T-helper 2 cell treated with Interferon-gamma antibody and Interleukin-4, amounts not matched to agents 100 ng/mL and 5 ng/mL, for 36 hours (primary cell): ENCODE results near the gene CHSY3. TPM values are rescaled to one million over a fixed set of nuclear protein-coding genes. Genes with fewer than 3 reads are reported as not detected.

Experiments
- intact Hi-C: fragments of 100-400 bp; cut with micrococcal nuclease; formaldehyde crosslinking; loops from one replicate; pipeline ENCODE4 v1.15.1; 2023
- total RNA-seq: library from RNA; stranded (reverse); gene quantifications from 2 replicates; pipeline ENCODE4 v1.2.3, GENCODE V29; 2022

The CHSY3 gene
- total RNA-seq, 1 donor from 2014 or later, result not detected

DNA sequence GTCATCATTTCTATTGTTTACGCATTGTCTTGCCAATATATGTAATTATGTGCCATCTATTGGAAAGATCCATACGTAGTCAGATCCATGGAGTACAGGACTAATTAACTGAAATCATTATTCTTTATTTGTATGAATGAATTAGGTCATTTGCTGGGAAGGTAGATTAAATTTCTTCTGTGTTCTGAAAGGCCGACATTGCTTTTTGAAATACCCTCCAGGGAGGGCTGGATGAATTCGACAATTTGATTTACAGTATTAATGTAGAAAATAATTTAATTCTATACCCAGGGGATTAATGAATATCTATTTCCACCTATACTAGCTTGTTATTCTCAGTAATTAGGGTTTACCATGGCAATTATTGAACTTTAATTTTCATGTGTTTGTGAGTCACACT is 117.6 kb downstream of the CHSY3 start:
- intact Hi-C loops, result no loop called here

DNA sequence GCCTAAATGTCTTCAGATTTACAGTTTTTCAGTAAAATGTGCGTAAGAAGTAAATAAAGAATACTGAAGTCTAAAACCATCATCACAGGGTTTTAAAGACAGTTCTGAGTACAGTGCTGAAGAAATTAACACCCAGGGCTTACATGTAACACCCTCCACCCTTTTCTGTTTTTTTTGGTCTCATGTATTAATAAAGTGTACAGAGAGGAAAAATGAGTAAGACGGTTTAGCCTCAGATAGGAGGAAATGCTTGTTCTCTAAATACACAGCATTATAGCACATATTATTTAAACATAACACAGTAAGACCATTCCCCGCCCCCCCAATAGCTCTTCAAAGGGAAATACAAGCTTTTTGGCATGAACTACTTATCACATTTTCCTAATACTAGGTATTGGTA is 119.3 kb downstream of the CHSY3 start:
- intact Hi-C loops, result no loop called here

DNA sequence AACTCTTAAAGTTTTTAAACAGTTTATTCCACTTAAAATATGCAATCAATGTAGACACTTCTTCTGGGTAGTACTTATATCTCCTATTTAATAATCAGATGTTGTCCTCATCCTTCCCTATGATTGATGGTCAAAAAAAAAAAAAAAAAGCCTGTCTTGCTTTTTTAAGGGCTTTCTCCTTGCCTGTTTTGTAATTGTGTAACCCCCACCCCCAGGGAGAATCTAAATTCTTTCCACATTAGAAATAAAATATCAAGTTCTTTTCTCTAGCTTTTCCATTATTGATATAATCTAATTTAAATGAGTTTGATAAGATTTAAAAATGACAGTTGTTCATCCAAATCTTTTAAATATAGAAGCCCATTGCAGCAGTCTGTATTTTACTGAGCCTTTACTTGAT is 119.7 kb downstream of the CHSY3 start:
- intact Hi-C loops, result no loop called here

DNA sequence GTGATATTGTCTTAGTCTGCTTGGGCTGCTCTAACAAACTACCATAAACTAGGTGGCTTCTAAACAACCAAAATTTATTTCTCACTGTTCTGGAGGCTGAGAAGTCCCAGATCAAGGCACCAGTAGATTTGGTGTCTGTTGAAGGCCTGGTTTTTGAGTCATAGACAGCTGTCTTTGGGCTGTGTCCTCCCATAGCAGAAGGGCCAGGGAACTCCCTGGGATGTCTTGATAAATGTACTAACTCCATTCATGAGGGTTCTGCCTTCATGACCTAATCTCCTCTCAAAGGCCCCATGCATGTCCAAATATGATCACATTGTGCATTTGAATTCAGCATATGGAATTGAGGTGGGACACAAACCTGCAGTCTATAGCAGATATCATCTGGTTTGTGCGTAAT is 121.2 kb downstream of the CHSY3 start:
- intact Hi-C loops, result no loop called here

DNA sequence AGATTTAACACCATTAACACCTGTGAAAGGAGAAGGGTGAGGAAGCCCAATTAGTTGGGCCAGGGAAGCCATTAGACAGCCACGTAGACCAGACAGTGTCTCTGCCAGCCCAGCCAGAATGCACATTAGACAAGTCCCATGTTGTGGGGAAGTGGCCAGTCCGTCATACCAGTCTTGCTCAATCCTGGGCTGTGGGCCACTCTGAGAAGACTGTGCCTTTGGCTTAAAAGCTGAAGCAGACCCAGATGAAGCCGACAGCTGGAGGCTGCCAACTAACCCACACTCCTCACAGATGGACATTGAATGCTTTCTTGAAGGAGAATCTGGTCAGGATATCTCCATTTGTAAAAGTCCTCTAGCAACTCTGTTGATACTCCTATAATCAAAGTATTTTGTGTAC is 128.5 kb downstream of the CHSY3 start:
- intact Hi-C loops, result no loop called here

DNA sequence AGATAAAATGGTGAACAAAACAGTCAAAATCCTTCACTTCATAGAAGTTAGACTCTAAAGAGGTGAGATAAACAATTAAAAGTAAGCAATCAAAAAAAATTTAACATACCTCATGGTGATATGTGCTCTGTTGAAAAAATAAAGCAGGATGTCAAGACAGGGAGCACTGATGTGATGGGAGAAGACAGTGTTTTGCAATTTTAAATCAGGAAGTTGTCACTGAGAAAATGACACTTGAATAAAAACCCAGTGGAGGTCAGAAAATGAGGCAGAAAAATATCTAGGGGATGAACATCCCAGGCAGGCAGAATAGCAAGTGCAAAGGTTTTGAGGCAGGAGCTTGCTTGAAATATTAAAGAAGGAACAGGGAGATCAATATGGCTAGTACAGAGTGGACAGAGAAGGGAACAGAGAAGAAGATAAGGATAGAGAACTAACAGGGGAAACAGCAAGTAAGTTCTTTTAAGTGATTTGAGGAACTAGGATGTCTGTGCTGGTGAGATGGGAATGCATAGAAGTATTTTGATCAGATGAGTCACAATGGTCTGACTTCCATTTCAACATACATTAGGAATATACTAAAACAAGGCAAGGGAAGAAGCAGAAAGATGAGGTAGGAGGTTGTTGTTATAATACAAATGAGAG is 130.4 kb downstream of the CHSY3 start:
- intact Hi-C loops, result no loop called here

DNA sequence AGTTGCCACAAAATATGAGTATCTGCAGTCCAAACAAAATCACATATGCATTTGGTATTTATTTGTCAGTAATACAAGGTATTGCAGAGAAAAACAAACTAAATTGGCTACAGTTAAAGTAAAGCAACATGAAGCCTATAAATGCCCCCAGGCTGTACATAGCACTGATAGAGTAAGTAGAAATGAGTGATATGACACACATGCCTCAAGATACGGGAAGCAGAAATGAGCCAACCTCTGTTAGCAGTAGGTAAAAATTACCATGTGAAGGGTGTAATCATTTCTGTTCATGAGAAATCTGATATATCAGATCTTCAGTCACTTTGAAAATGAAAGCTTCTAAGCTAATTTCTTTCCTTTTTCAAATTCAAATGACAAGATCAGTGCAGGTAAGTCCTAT is 131.1 kb downstream of the CHSY3 start:
- intact Hi-C loops, result no loop called here

DNA sequence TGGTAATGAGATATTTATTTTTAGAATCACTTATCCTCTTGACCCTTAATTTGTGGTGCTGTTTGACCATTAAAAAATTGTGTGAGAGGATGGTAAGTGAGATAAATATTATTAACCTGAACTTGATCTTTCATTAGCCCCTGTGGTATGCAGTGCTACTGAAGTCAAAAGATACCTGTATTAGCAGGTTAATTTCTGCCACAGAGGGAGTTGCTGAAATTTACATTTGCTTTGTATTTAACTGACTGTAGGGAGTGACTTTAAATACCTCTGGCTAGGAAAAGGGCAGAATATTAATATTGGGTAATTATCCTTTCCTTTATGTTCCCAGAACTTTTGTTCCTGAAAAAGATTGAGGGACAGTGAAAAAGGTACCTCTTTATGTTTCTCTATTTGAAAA is 133.6 kb downstream of the CHSY3 start:
- intact Hi-C loops, result no loop called here

DNA sequence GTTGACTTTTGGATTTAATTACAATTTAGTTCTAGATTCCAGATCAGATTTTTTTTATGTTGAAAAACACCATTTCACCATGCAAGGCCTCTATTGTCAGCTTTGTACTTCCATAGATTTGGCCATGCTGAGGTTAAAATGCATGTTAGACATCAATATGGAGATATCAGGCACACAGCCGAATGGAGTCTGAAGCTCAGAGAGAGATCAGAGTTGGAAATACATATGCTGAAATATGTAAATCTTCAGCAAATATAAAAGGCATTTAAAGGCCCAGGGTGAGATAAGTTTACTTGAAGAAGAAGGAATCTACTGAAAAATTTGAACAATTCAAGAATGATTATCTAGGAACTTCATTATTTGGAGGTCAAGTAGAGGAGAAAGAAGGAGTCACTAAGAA is 139.6 kb downstream of the CHSY3 start:
- intact Hi-C loops, result no loop called here

DNA sequence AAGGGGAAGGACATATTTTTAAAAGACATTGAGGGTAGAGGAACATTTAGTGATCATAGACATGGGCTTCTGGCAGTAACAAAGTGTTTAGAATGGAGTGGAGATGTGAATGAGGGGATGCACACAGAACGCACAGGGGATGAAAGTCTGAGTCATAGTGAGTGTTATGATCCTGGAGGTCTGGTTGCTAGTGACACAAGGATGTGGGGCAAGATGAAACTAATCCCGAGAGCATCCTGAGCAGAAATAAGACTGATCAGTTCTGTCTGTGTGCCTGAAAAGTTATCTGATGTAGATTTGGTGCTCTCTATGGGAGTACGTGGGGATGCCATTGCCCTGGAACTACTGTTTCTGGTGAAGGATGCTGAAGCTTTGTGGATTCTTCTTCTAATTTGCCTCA is 141.1 kb downstream of the CHSY3 start:
- intact Hi-C loops, result no loop called here

DNA sequence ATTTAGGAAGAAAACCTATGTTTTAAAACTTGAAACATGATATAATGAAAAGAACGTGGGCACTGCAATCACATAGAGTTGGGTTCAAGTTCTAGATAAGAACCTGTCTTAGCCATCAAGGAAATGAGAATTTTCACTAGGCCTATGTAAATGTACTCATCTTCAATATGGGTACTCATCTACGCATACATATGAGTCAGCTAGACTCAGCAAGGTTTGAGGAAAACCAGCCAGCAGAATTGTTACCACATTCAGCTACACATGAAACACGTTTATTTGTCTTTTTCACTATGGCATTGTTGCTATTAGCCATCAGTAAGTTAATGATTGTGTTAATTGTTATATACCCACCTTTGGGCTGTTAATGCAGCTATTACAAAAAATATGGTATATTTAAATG is 146.3 kb downstream of the CHSY3 start:
- intact Hi-C loops, result no loop called here

DNA sequence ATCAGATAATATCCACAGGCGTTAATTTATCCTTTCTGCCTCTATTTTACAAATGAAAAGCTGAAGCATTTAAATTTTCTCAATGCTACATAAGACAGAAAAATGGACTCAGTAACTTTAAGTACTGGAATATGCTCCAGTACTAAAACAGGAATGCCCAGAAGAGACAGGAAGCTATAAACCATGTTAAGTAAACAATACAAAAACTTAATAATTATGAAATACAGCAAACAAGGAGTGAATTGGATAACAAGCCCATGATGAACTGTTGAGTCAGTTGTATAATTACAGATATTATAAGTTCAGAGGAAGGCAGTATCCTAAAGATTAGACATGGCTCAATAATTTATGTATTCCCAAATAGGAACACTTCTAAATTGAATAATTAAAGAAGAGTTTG is 148.5 kb downstream of the CHSY3 start:
- intact Hi-C loops, result no loop called here

DNA sequence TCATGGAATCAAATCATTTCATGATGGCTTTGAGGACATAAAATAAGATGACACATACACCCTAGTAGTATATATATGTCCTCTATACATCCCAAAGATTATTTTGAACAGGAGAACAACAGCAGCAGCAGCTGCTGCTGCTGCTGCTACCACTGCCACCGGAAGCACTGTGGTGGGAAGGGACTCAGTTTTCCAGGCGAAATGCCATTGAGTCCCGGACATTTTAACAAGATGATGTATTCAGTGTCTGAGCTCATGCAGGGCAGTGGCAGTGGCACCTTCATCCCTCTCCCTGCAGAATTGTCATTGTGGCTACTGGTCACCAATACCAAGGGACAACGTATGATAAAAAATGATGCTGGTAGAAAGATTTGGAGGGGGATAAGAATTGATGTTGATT is 151.3 kb downstream of the CHSY3 start:
- intact Hi-C loops, result no loop called here

DNA sequence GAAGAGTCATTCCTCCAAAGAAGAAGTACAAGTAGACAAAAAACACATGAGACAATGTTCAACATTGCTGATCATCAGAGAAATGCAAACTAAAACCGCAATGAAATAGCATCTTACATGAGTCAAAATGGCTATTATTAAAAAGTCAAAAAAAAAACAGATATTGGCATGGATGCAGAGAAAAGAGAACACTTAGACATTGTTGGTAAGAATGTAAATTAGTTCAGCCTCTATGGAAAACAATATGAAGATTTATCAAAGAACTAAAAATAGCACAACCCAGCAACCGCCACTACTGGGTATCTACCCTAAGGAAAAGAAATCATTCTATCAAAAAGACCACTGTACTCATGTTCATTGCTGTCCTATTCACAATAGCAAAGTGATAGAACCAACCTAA is 157.5 kb downstream of the CHSY3 start:
- intact Hi-C loops, result no loop called here

DNA sequence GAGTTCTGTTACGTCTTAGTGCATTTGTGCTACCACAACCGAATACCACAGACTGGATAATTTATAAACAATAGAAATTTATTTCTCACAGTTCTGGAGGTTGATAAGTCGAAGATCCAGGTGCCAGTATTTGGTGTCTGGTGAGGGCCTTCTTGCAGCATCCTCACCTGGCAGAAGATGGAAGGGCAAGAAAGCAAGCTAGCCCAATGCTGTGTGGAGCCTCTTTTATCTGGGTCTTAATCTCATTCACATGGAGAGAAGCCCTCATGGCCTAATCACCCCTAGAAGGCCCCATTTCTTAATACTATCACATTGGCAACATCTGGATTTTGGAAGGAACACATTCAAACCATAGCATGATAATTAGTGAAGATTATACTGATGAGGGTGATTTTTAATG is 159.3 kb downstream of the CHSY3 start:
- intact Hi-C loops, result no loop called here

DNA sequence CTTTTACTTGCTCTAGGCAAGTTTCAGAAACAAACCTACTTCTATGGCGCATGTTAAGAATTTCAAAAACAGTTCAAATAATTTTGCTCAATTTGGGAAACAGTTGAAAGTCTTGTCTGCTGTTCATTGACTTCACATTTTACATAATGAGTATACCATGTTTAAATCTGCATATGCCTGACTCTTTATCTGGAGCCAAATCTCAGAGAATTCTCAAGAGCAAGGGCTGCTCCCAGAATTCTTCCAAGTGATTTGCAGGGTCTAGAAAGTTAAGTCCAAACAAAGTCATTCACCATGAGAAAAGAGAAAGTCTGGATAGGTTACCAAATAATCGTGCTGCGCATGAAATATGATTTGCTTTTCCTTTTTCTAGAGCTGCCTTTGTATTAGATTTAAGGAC is 160.2 kb downstream of the CHSY3 start:
- intact Hi-C loops, result no loop called here

DNA sequence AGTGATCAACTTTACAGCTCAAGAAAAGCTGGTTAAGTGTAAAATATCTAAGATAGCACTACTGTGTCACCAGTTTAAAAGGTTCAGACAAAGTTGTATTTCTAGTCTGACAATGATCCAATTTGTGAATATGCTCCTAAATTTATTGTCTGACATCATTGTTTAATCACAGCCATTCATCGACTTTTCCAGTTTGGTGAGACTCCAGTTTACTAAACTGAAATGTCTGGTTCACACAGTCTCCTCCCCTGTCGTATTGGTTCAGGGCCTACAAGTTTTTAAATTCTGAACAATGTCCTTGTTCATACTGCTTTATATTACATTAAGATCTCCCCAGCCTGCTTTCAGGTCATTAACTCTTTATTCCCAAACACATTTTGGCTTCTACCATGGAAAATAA is 161.4 kb downstream of the CHSY3 start:
- intact Hi-C loops, result no loop called here

DNA sequence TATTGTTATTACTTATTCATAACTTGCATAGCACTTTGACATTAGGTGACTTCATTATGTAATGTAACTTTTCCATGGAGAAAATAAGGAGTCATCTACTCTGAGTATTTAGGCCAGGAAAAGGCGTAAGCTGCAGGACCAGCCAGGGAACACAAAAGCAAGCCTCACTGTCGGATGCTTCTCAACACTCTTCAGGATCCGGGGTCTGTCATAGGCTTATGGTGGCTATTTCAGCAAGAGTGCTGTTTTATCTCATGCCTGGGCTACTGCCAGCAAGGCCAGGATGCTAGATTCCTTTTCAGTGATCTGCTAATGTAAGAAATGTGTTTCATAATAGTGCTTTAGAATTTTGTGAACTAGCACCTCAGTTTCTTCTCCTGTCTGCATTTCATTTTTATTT is 162.4 kb downstream of the CHSY3 start:
- intact Hi-C loops, result no loop called here

DNA sequence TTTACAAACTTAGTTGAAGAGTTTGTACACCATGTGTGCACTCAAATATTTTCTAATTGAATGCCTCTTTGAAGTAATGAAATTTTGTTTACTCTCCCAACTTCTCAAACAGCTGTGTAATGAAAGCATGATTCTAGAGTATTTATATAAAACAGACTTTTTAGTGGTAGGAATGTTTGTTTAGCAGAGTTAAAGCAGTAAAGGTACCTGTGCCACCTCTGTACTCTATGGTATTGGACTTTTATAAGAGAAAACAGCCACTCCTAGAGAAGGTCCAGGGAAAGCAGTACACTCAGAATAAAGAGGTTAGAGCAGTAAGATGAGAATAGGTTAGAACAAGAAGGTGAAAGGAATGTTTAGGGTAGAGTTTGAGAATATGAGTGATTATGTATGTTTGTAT is 163.1 kb downstream of the CHSY3 start:
- intact Hi-C loops, result no loop called here

DNA sequence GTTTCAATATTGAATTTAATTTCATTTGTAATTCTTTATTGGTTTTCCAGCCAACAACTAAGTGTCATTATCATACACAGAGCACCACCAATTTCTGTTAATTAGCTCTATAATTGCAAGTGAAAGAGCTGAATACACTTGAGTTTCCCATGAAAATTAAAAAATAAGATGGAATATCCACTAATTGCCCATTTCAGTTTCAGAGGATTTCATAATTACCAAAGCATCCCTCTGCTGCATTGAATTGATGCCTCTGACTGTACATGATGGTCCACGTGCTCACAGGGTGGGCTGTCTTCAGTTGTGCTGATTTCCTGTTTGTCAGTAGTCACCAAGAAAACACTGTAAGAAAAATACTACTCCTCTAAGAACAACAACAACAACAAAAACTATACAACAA is 163.8 kb downstream of the CHSY3 start:
- intact Hi-C loops, result no loop called here

DNA sequence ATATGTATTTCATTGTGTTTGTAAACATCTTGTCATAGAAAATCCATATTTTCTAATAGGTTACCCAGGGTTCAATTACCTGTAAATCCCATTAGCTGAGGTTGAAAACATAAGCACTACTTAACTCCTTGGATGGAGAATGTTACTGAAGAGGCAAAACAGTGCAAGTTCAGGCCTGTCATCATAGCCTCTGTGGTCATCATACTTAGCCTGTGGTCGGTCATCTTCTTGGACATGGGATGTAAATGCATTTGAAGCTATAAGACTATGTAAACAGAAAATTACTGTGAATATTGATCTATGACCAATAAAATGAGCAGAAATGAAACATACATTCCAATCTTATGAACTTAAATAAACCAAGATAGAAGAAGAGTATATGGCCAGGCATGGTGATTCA is 164.7 kb downstream of the CHSY3 start:
- intact Hi-C loops, result no loop called here

DNA sequence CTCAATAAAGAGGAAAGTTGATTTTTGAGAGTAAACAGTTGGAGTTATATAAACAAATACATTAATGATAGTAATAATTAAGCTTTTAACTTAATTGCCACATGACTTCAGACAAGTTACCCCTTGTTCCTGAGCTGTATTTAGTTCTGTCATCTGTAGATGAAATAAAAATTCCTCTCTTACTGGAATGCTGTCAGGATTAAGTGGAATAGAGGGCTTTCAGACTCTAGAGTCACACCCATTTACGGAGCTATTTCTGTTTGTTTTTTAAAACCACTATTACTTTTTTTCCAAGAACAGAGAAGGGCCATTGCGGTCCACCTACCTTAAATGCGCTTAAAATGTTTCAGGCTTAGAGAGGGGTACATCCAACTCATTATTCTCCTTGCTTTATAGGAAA is 170.6 kb downstream of the CHSY3 start:
- intact Hi-C loops, result no loop called here

DNA sequence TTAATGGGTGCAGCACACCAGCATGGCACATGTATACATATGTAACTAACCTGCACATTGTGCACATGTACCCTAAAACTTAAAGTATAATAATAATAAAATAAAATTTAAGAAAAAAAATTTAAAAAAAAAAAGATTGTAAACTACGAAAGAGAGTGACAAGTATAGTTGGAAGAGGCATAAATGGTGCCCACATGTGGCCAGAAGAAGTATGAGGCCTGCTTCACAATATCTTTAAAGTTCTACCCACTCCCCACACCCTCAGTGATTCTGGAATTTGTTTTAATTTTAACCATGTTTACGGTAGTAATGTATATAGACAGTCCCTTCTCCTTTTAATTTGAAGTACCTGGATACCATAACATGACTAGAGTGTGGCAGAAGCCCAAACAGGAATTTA is 172.7 kb downstream of the CHSY3 start:
- intact Hi-C loops, result no loop called here

DNA sequence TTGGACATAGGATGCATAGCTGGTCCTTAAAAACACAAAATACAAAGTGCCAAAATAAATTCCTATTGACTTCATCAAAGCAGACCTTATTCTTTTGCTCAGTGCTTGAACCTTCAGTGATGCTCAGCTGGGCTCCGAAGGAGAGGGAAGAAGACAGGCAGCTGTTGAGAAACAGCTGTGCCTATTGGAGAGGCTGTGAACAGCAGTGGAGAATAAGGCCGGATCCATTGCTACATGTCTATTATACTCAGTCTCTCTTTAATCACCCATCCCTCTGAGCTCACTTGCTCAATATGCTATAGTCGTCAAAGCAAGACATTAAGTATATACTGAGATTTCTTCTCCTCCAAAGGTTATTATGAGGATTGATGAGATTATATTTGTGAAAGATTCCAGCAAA is 174.4 kb downstream of the CHSY3 start:
- intact Hi-C loops, result no loop called here
